Neural cell (in vitro differentiated cells): Measurements from ENCODE around the gene TBC1D14.

ENCODE experiments used
- POLR2AphosphoS5 ChIP-seq: IDR thresholded peaks from 2 replicates; pipeline ENCODE4 v1.6.1; 2012
- TF ChIP-seq, protein P1 (sequence below): fragments of 450-650 bp; IDR thresholded peaks from 2 replicates; pipeline ENCODE4 v1.5.1; 2014; ENCODE audit warnings: antibody characterized with exemption, mild to moderate bottlenecking, moderate library complexity; ENCODE audit not compliant: poor library complexity, severe bottlenecking

DNA sequence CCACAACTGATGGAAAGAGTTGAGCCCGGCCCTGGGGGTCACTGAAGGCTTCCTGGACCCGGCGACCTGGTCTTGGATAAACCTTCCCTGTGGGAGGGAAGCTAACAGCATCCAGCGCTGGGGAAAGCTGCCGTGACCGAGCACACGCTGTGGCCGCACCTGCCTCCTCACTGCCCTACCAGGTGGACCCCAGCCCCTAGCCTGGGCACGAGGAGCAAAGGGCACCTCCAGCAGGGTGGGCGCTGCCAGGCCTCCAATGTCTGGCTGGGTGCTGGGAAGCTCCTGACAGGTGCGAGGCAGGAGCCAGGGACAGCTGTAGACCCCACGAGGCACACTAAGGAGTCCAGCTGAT, 141.5 kb downstream of the TBC1D14 start:
- TF ChIP-seq, protein P1, sequence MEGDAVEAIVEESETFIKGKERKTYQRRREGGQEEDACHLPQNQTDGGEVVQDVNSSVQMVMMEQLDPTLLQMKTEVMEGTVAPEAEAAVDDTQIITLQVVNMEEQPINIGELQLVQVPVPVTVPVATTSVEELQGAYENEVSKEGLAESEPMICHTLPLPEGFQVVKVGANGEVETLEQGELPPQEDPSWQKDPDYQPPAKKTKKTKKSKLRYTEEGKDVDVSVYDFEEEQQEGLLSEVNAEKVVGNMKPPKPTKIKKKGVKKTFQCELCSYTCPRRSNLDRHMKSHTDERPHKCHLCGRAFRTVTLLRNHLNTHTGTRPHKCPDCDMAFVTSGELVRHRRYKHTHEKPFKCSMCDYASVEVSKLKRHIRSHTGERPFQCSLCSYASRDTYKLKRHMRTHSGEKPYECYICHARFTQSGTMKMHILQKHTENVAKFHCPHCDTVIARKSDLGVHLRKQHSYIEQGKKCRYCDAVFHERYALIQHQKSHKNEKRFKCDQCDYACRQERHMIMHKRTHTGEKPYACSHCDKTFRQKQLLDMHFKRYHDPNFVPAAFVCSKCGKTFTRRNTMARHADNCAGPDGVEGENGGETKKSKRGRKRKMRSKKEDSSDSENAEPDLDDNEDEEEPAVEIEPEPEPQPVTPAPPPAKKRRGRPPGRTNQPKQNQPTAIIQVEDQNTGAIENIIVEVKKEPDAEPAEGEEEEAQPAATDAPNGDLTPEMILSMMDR: no peak
- no peak for TF ChIP-seq POLR2AphosphoS5
